WERI-Rb-1 (cell line): ENCODE data around the gene EYS.

ENCODE experiments used
- DNase-seq: peaks from one replicate; pipeline ENCODE4 v3.0.0-alpha.2; 2020
- H3K27ac ChIP-seq: fragments of 250-450 bp; sonication (Bioruptor Pico); 2 replicates; pipeline ENCODE4 v1.5.1; 2020; ENCODE audit warnings: mild to moderate bottlenecking, moderate library complexity
- H3K27me3 ChIP-seq: fragments of 250-450 bp; sonication (Bioruptor Pico); 2 replicates; pipeline ENCODE4 v1.5.1; 2021; ENCODE audit warnings: mild to moderate bottlenecking, low read depth, moderate library complexity; ENCODE audit not compliant: insufficient read depth, severe bottlenecking
- H3K36me3 ChIP-seq: fragments of 250-450 bp; sonication (Bioruptor Pico); 2 replicates; pipeline ENCODE4 v1.5.1; 2020; ENCODE audit warnings: mild to moderate bottlenecking, moderate library complexity
- H3K4me3 ChIP-seq: 2 replicates; pipeline ENCODE4 v1.5.1; 2011; ENCODE audit warnings: low read depth, mild to moderate bottlenecking, control low read depth, low read length
- H3K9me3 ChIP-seq: fragments of 250-450 bp; sonication (Bioruptor Pico); 2 replicates; pipeline ENCODE4 v1.5.1; 2021; ENCODE audit warnings: mild to moderate bottlenecking, moderate library complexity; ENCODE audit not compliant: severe bottlenecking
- TF ChIP-seq, protein P1 (sequence below): IDR thresholded peaks from 2 replicates; pipeline ENCODE4 v1.5.1; 2011; ENCODE audit warnings: low read depth, mild to moderate bottlenecking, control low read depth, inconsistent platforms, low read length

Gene EYS

DNA sequence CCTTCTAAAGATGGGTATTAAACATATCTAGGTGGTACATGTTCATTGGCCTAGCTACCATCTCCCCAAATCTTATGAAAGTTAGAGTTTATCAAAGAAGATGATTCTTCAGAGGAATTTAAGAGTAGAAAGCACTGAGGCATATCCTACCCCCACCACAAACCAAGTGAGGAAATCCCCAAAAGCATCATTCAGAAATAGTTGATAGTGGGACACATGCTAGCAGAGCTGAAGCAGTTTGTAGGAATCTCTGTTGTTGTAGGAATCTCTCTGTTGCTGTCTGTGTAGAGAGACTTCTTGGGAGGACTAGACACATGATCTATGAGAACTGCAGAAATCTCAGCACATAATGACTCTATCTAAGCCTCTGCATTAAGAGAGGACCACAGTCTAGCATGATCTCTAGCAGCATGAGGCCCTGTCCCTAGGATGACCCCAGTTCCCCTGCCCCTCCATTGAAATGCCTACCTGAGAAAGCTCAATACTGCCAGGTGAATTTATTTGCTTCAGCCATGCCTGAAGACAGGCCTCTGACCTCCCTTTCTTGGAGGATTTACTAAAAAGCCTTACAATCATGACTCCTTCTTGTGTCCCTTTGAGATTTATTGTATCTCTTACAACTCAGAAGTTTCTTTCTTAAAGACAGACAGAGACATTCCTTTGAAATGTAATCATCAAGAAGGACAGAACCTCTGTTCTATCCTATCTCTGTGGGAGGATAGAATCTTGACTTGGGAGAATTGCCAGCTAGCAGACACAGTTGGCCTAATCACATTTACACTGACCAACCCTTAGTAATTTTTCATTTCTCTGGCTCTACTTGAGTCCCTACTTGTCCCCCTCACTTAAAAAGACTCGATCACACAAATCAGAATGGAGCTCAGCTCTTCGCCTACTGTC lies 1489.1 kb downstream of the EYS start:
- H3K4me3 ChIP-seq, result no peak overlapping the region
- H3K36me3 ChIP-seq, result no peaks in the 10 kb centered on the region
- TF ChIP-seq, protein P1, sequence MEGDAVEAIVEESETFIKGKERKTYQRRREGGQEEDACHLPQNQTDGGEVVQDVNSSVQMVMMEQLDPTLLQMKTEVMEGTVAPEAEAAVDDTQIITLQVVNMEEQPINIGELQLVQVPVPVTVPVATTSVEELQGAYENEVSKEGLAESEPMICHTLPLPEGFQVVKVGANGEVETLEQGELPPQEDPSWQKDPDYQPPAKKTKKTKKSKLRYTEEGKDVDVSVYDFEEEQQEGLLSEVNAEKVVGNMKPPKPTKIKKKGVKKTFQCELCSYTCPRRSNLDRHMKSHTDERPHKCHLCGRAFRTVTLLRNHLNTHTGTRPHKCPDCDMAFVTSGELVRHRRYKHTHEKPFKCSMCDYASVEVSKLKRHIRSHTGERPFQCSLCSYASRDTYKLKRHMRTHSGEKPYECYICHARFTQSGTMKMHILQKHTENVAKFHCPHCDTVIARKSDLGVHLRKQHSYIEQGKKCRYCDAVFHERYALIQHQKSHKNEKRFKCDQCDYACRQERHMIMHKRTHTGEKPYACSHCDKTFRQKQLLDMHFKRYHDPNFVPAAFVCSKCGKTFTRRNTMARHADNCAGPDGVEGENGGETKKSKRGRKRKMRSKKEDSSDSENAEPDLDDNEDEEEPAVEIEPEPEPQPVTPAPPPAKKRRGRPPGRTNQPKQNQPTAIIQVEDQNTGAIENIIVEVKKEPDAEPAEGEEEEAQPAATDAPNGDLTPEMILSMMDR, result no peak
- H3K27me3 ChIP-seq, result no peaks in the 10 kb centered on the region
- H3K9me3 ChIP-seq, result no peaks in the 10 kb centered on the region
- H3K27ac ChIP-seq, result no peak overlapping the region
- no peak for DNase-seq

DNA sequence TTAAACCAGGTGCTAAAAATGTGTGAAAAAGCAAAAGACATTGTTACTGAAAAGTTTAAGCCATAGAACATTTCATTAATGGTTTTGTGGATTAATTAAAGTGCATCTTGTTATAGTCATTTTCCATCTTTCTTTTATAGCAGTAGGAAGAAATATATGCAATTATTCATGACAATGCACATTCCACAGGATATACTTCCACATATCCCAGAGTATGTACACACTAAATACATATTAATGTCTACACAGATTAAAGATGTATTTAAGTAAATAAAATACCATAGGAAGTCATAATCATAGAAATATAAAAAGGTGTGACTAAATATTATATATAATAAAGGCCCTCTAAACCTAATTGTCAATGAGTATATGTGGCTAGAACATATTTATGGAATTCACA lies 1492.7 kb downstream of the EYS start:
- H3K4me3 ChIP-seq, result no peak overlapping the region
- H3K27me3 ChIP-seq, result no peaks in the 10 kb centered on the region
- no peaks in the 10 kb centered on the region for H3K36me3 ChIP-seq
- TF ChIP-seq, protein P1, result no peak
- H3K27ac ChIP-seq, result no peak overlapping the region
- no peaks in the 10 kb centered on the region for H3K9me3 ChIP-seq
- no peak for DNase-seq

DNA sequence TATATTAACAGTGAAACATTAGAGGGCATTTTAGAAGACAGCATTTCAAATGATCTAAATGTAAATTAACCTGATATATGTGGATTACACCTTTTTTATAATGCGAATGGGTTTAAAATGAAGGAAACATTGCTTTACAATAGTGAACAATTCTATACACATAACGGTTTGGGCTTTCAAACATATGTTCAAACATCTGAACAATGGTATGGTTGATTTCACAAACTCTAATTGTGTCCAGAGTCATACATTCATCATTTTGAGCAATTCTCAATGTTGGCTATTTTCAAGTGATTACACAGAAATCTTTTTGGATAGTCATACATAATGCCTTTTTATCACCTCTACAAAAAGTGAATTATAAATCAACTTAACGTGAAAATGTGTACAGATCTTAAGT lies 1493.3 kb downstream of the EYS start:
- H3K27ac ChIP-seq, result no peak overlapping the region
- DNase-seq, result no peak
- H3K36me3 ChIP-seq, result no peaks in the 10 kb centered on the region
- TF ChIP-seq, protein P1, result no peak
- no peaks in the 10 kb centered on the region for H3K27me3 ChIP-seq
- H3K4me3 ChIP-seq, result no peak overlapping the region
- H3K9me3 ChIP-seq, result no peaks in the 10 kb centered on the region

DNA sequence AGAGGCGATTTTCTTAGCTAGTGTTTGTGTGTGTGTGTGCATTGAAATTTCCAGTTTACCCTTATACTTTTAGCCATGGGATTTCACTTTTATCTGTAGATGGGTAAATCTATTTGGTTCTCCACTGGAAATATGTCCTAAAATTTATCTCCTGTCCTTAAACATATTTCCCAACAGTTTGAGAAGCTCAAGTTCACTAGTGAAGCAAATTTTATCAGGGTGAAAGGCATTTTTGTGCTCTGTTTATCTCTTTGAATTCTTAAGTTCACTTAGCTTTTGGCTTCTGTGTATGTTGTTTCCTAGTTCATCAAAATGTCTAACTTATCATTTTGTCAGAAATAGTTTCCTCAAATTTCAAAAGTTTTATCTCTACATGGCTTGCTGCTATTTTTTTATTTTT lies 1509.8 kb downstream of the EYS start:
- TF ChIP-seq, protein P1, result no peak

DNA sequence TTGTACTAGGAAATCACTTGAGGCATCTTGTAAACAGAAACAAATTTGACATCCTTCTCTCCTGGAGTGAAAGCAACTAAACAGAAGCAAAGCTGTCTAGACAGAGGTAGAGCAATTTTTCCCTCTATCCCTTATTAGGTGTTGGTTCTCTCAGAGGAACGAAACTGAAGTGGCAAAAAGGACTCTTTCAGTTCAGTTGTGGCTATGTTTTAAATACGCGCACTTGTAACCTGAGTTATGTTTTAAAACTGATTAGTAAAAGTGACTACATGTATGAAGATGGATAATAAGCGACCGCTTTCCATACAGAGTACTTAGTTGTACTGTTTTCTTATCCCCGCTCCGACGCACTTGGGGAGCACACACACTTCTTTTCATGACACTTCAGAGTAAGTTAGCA lies 1520.4 kb downstream of the EYS start:
- TF ChIP-seq, protein P1, result no peak
- DNase-seq, result no peak
- Histone ChIP-seq H3K9me3 (no peaks in the 10 kb centered on the region), H3K4me3 (no peak overlapping the region), H3K36me3 (no peaks in the 10 kb centered on the region), H3K27ac (no peak overlapping the region), H3K27me3 (no peaks in the 10 kb centered on the region)

More for the DNA sequence above, 1509.8 kb downstream of the EYS start:
- Histone ChIP-seq H3K27ac (no peak overlapping the region), H3K9me3 (no peaks in the 10 kb centered on the region), H3K4me3 (no peak overlapping the region), H3K27me3 (no peaks in the 10 kb centered on the region), H3K36me3 (no peaks in the 10 kb centered on the region)
- DNase-seq, result no peak
